Fibroblast of the conjunctiva (primary cell): ENCODE measurements around the gene CABP4.
"Not testable (repeated sequence)": the region's sequence is repeated elsewhere in the genome, so short reads cannot be mapped to it uniquely, and the experiment has no call there.

Experiments used
- DNase-seq: peaks from one replicate; pipeline ENCODE4 v3.0.0-alpha.2; 2010; ENCODE audit warnings: low read depth

Gene CABP4

GRCh38 chr11:67419325-67420049 lies 35.7 kb upstream of the CABP4 start:
- no peak for DNase-seq

- no peak for DNase-seq
These were observed 35.0 kb upstream of the CABP4 start for GRCh38 chr11:67420147-67420645.

GRCh38 chr11:67420646-67421429 lies 34.3 kb upstream of the CABP4 start:
- DNase-seq = peak; percentile 74

GRCh38 chr11:67421430-67422031 lies 33.6 kb upstream of the CABP4 start:
- DNase-seq = no peak

- DNase-seq = no peak
These were observed 32.3 kb upstream of the CABP4 start for GRCh38 chr11:67422891-67423290.

GRCh38 chr11:67423466-67423865 lies 31.7 kb upstream of the CABP4 start:
- no peak for DNase-seq

- no peak for DNase-seq
These were observed 31.1 kb upstream of the CABP4 start for GRCh38 chr11:67423891-67424613.

GRCh38 chr11:67427364-67427859 lies 27.7 kb upstream of the CABP4 start:
- DNase-seq = not testable (repeated sequence)

GRCh38 chr11:67428052-67429001 lies 26.8 kb upstream of the CABP4 start, which contains the start of gene RPS6KB2:
RPS6KB2 (plus strand) TSS chr11:67428494; CDS start chr11:67428546, 52 bp downstream.
- peak; percentile 95 for DNase-seq

- no peak for DNase-seq
These were observed 26.0 kb upstream of the CABP4 start for GRCh38 chr11:67429038-67429668.

- DNase-seq = no peak
These were observed 25.4 kb upstream of the CABP4 start for GRCh38 chr11:67429722-67430121.

GRCh38 chr11:67431346-67432249 lies 23.6 kb upstream of the CABP4 start:
- no peak for DNase-seq

GRCh38 chr11:67432655-67433349 lies 22.4 kb upstream of the CABP4 start:
- DNase-seq = no peak

- DNase-seq = no peak
These were observed 21.4 kb upstream of the CABP4 start for GRCh38 chr11:67433536-67434394.

GRCh38 chr11:67434395-67434881 lies 20.7 kb upstream of the CABP4 start:
- no peak for DNase-seq

- no peak for DNase-seq
These were observed 20.0 kb upstream of the CABP4 start for GRCh38 chr11:67435031-67435726.
